ENCODE measurements around the gene WIZ. TPM values are rescaled to one million over a fixed set of nuclear protein-coding genes. Genes with fewer than 3 reads are reported as not detected.

Gene WIZ
- total and polyA plus RNA-seq, 9 of the 15 experiments (the other 6 are each of a cell fraction or from before 2014, with no cell fraction given): 0.06 to 37.5 (median 4.8) TPM

DNA sequence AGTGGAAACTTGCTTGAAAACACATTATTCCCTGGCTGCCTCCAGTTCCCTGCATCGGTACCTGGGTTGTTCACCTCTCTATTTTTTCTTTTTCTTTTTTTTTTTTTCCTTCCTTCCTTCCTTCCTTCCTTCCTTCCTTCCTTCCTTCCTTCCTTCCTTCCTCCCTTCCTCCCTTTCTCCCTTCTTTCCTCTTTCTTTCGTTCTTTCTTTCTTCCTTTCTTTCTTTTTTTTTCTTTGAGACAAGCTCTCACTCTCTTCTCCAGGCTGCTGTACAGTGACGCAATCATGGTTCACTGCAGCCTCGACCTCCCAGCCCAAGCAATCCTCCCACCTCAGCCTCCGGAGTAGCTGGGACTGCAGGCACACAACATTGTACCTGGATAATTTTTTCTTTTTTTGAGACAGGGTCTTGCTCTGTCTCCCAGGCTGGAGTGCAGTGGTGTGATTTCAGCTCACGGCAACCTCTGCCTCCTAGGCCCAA lies 18.0 kb upstream of the WIZ start:
- FAIRE-seq: no peak
- H3K9me1 ChIP-seq (ENCODE audit: control insufficient read depth, insufficient read depth, low read length): no peaks in the 10 kb centered on the region
- CTCF ChIA-PET (ENCODE audit: low intra/inter-chr PET ratio): no interaction called here
- POLR2A ChIA-PET: interaction anchor here (0.7 to 1.4 kb wide), 3 partner anchors 16 to 1047 kb away, joined by 3 to 5 read pairs (median 3); partner anchors contain the start of gene AKAP8L
- TF ChIP-seq, protein P1, sequence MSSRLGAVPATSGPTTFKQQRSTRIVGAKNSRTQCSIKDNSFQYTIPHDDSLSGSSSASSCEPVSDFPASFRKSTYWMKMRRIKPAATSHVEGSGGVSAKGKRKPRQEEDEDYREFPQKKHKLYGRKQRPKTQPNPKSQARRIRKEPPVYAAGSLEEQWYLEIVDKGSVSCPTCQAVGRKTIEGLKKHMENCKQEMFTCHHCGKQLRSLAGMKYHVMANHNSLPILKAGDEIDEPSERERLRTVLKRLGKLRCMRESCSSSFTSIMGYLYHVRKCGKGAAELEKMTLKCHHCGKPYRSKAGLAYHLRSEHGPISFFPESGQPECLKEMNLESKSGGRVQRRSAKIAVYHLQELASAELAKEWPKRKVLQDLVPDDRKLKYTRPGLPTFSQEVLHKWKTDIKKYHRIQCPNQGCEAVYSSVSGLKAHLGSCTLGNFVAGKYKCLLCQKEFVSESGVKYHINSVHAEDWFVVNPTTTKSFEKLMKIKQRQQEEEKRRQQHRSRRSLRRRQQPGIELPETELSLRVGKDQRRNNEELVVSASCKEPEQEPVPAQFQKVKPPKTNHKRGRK (tag; IDR thresholded peaks at IDR 0.05): peak; percentile 86
- TF ChIP-seq CEBPG (CRISPR knock-in tag; IDR thresholded peaks at IDR 0.05) (no peak), CEBPG (tag; conservative IDR thresholded peaks at IDR 0.05 in 1 of 2, IDR thresholded peaks at IDR 0.05 in 1 of 2) (peak in 1 of 2 experiments; percentile 36; a peak in 1 of 4 replicates), CEBPB (tag; IDR thresholded peaks at IDR 0.05) (peak; percentile 41; the same call in 1 of the 2 replicates), RHOXF2B (CRISPR knock-in tag; conservative IDR thresholded peaks at IDR 0.05) (no peak)
- no peak overlapping the region for H3K4me3 ChIP-seq
- H3K27ac ChIP-seq (ENCODE audit: extremely low read depth, low read depth, low read length): no peak overlapping the region
- intact Hi-C loops (cut with micrococcal nuclease) (no loop called here), in situ Hi-C loops (cut with MboI) (no loop called here)
- H3K4me2 ChIP-seq (ENCODE audit: insufficient read depth, low read length): no peak overlapping the region
- no peak overlapping the region for H2AFZ ChIP-seq (ENCODE audit: low read depth, low read length)
- no TSS peak for BruUV-seq (replicated peaks)
- ATAC-seq: no peak
- no peak for DNase-seq (ENCODE audit: extremely low read depth in 1 of 4, low spot score in 3 of 4)
- WGBS (ENCODE audit: insufficient coverage, low coverage, missing lambda C conversion rate): 18% methylated on average over 5 of the region's 6 CpGs
- H3K79me2 ChIP-seq (ENCODE audit: control insufficient read depth, insufficient read depth, low read length): no peaks in the 10 kb centered on the region
- no peak overlapping the region for H3K9ac ChIP-seq (ENCODE audit: insufficient read depth in 1 of 2, low read depth in 2 of 2, low read length in 2 of 2)
- H3K9me3 ChIP-seq (replicated peaks; ENCODE audit: control insufficient read depth, insufficient read depth, low read depth, low read length): no peaks in the 10 kb centered on the region
- H3K27me3 ChIP-seq (ENCODE audit: control insufficient read depth in 2 of 2, insufficient read depth in 2 of 2, low read length in 2 of 2): peaks cover 10 to 25% of the 10 kb centered on the region in 2 experiments; a peak in 4 of 5 replicates
- H3K4me1 ChIP-seq (replicated peaks in 1 of 2; ENCODE audit: control insufficient read depth in 2 of 2, insufficient read depth in 2 of 2, low read length in 2 of 2): peaks cover 3 to 20% of the 10 kb centered on the region in 2 experiments; a peak in 4 of 5 replicates
- no peaks in the 10 kb centered on the region for H4K20me1 ChIP-seq (replicated peaks; ENCODE audit: control insufficient read depth, insufficient read depth, low read length)
- H3K36me3 ChIP-seq (ENCODE audit: control insufficient read depth, insufficient read depth, low read length): no peaks in the 10 kb centered on the region

Measured in K562 (cell line).